ENCODE measurements around the gene PTPN3.

DNA sequence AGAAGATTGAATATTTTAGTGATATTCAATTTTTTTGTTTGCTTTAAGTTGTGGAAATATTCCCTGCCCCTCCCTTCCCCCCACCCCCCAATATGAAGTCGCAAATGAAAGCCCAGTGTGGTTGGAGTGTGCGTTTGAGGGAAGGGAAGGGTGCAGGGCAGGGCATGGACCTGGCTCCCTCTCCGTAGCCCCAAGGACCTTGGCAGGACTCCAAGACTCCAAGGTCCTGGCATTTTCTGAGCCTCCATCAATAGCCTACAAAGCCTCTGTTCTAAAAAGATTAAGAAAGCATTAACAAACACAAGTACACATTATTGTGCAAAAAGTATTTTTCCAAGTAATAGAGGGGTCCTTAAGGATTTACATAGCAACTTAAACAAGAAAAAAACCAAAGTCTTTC is 38.8 kb upstream of the PTPN3 start:
- TF ChIP-seq POLR2A (IDR thresholded peaks at IDR 0.05; ENCODE audit: low read length) (no peak), GATA1 (IDR thresholded peaks at IDR 0.05; ENCODE audit: low read depth, low read length) (no peak)

Measured in erythroblast (primary cell).